Cerebellar nuclear complex (tissue), 1 donor: ENCODE data around the gene C17orf67.
"Not testable (repeated sequence)": the region's sequence is repeated elsewhere in the genome, so short reads cannot be mapped to it uniquely, and the experiment has no call there.

ENCODE experiments used
- DNase-seq, 2 experiments: peaks; one replicate each; lab custom pipeline; 2025; lab: John Stamatoyannopoulos, UW

C17orf67 gene

GRCh38 chr17:56773124-56773523, 60.6 kb downstream of the C17orf67 start:
- DNase-seq: no peak

- no peak for DNase-seq
Measured at GRCh38 chr17:56772442-56772841, 61.3 kb downstream of the C17orf67 start.

GRCh38 chr17:56771975-56772374, 61.7 kb downstream of the C17orf67 start:
- DNase-seq: no peak

GRCh38 chr17:56771563-56771962, 62.2 kb downstream of the C17orf67 start:
- no peak for DNase-seq

- no peak for DNase-seq
Measured at GRCh38 chr17:56770427-56770826, 63.3 kb downstream of the C17orf67 start.

- DNase-seq: no peak
Measured at GRCh38 chr17:56765449-56765848, 68.3 kb downstream of the C17orf67 start.

GRCh38 chr17:56762988-56763387, 70.7 kb downstream of the C17orf67 start:
- DNase-seq: no peak

- DNase-seq: no peak
Measured at GRCh38 chr17:56762144-56762543, 71.6 kb downstream of the C17orf67 start.

GRCh38 chr17:56761387-56761786, 72.3 kb downstream of the C17orf67 start:
- DNase-seq: no peak

- not testable (repeated sequence) for DNase-seq
Measured at GRCh38 chr17:56757611-56758010, 76.1 kb downstream of the C17orf67 start.

- DNase-seq: no peak
Measured at GRCh38 chr17:56756536-56756935, 77.2 kb downstream of the C17orf67 start.

- no peak for DNase-seq
Measured at GRCh38 chr17:56755310-56755709, 78.4 kb downstream of the C17orf67 start.

- no peak for DNase-seq
Measured at GRCh38 chr17:56754523-56755208, 79.1 kb downstream of the C17orf67 start.

- DNase-seq: no peak
Measured at GRCh38 chr17:56752263-56752836, 81.4 kb downstream of the C17orf67 start.

- DNase-seq: no peak
Measured at GRCh38 chr17:56751145-56751738, 82.5 kb downstream of the C17orf67 start.

GRCh38 chr17:56744721-56745120, 89.0 kb downstream of the C17orf67 start:
- no peak for DNase-seq

GRCh38 chr17:56742601-56743000, 91.1 kb downstream of the C17orf67 start:
- no peak for DNase-seq
